DND-41 (cell line): ENCODE measurements around the gene MACROD1.
A peak's percentile ranks its signal among the peaks of the same experiment; 100 is the strongest.

Source experiments
- ATAC-seq: fragments of 200-7000 bp; cut with Tn5 transposase; 3 replicates; pipeline ENCODE4 v1.9.1; 2021; ENCODE audit warnings: low read depth; ENCODE audit not compliant: insufficient read depth
- DNase-seq: peaks from one replicate; pipeline ENCODE4 v3.0.0-alpha.2; 2020
- H2AFZ ChIP-seq: 2 replicates; pipeline ENCODE4 v1.6.0; 2012; ENCODE audit warnings: low read depth, low read length
- H3K27ac ChIP-seq: 2 replicates; pipeline ENCODE4 v1.5.1; 2012; ENCODE audit warnings: low read length, inconsistent platforms
- H3K27me3 ChIP-seq: fragments of 200-600 bp; sonication (generic); 2 replicates; pipeline ENCODE4 v1.6.0; 2012; ENCODE audit warnings: low read length, mild to moderate bottlenecking, inconsistent platforms; ENCODE audit not compliant: insufficient read depth, poor library complexity
- H3K36me3 ChIP-seq: 2 replicates; pipeline ENCODE4 v1.5.1; 2012; ENCODE audit warnings: low read length, inconsistent platforms; ENCODE audit not compliant: insufficient read depth
- H3K4me1 ChIP-seq: 2 replicates; pipeline ENCODE4 v1.5.1; 2012; ENCODE audit warnings: mild to moderate bottlenecking, low read length; ENCODE audit not compliant: insufficient read depth
- H3K4me2 ChIP-seq: 2 replicates; pipeline ENCODE4 v1.6.0; 2012; ENCODE audit warnings: mild to moderate bottlenecking, moderate library complexity, low read length, inconsistent platforms; ENCODE audit not compliant: insufficient read depth
- H3K4me3 ChIP-seq, 2 experiments: fragments of 200-600 bp in 1 of 2; shearing (Covaris generic) in 1 of 2; 2 replicates each; pipeline ENCODE4 v1.5.1; 2012 to 2016; ENCODE audit warnings: inconsistent platforms in 2 of 2, low read length in 2 of 2, mild to moderate bottlenecking in 2 of 2, low read depth in 1 of 2, moderate library complexity in 1 of 2
- H3K79me2 ChIP-seq: 2 replicates; pipeline ENCODE4 v1.6.0; 2012; ENCODE audit warnings: low read length, inconsistent platforms; ENCODE audit not compliant: insufficient read depth
- H3K9ac ChIP-seq: 2 replicates; pipeline ENCODE4 v1.6.0; 2012; ENCODE audit warnings: low read depth, mild to moderate bottlenecking, inconsistent platforms, low read length, moderate library complexity
- H3K9me3 ChIP-seq: 2 replicates; pipeline ENCODE4 v1.5.1; 2012; ENCODE audit warnings: low read length, moderate library complexity, mild to moderate bottlenecking, inconsistent platforms; ENCODE audit not compliant: insufficient read depth, severe bottlenecking
- H4K20me1 ChIP-seq: 2 replicates; pipeline ENCODE4 v1.6.0; 2012; ENCODE audit warnings: low read length; ENCODE audit not compliant: insufficient read depth
- CTCF ChIP-seq: IDR thresholded peaks from 2 replicates; pipeline ENCODE4 v1.5.1; 2012; ENCODE audit warnings: borderline replicate concordance, low read length, moderate library complexity, mild to moderate bottlenecking; ENCODE audit not compliant: poor library complexity, severe bottlenecking; ENCODE audit errors: extremely low read depth
- EZH2 ChIP-seq: IDR thresholded peaks from 3 replicates; pipeline ENCODE4 v1.6.1; 2012; ENCODE audit warnings: borderline replicate concordance, low read depth, mild to moderate bottlenecking, moderate library complexity, low read length, inconsistent platforms; ENCODE audit not compliant: severe bottlenecking

The MACROD1 gene

GRCh38 chr11:64186492-64187165 lies 20.7 kb upstream of the MACROD1 start:
- no peak overlapping the region for H2AFZ ChIP-seq
- TF ChIP-seq CTCF (no peak), EZH2 (no peak)
- peaks cover 23% of the 10 kb centered on the region for H4K20me1 ChIP-seq
- H3K36me3 ChIP-seq: peaks cover 32% of the 10 kb centered on the region
- peaks cover 31% of the 10 kb centered on the region for H3K4me1 ChIP-seq
- peaks cover 21% of the 10 kb centered on the region for H3K79me2 ChIP-seq
- H3K9ac ChIP-seq: no peak overlapping the region
- no peaks in the 10 kb centered on the region for H3K27me3 ChIP-seq
- DNase-seq (peak; percentile 29), ATAC-seq (no peak)
- no peak overlapping the region for H3K27ac ChIP-seq
- no peak overlapping the region for H3K4me2 ChIP-seq
- no peak overlapping the region for H3K4me3 ChIP-seq
- no peaks in the 10 kb centered on the region for H3K9me3 ChIP-seq

- Histone ChIP-seq H2AFZ (peak within 1 kb of the TSS; percentile 88), H3K4me3 (peak within 1 kb of the TSS; percentile 66 to 86), H3K9ac (peak within 1 kb of the TSS; percentile 90), H3K9me3 (no peaks in the 10 kb centered on the region), H4K20me1 (peaks cover 18% of the 10 kb centered on the region), H3K79me2 (peaks cover 23% of the 10 kb centered on the region), H3K36me3 (peaks cover 29% of the 10 kb centered on the region), H3K27ac (peak within 1 kb of the TSS; percentile 84), H3K27me3 (no peaks in the 10 kb centered on the region), H3K4me2 (peak within 1 kb of the TSS; percentile 95), H3K4me1 (peaks cover 34% of the 10 kb centered on the region)
- peak; percentile 92 for ATAC-seq
- DNase-seq: peak; percentile 100
- no peak for TF ChIP-seq EZH2
- peak; percentile 63 for TF ChIP-seq CTCF
These were observed 20.0 kb upstream of the MACROD1 start, which contains the start of gene STIP1 for GRCh38 chr11:64185693-64186491. Gene STIP1, plus strand, starts transcription at chr11:64186171. Its CDS starts 91 bp downstream, at chr11:64186262.

GRCh38 chr11:64185175-64185692 lies 19.3 kb upstream of the MACROD1 start:
- Histone ChIP-seq H3K4me2 (peak overlapping the region; percentile 95), H2AFZ (peak overlapping the region; percentile 88), H3K27me3 (no peaks in the 10 kb centered on the region), H3K4me3 (peak overlapping the region; percentile 66 to 86), H4K20me1 (peaks cover 12% of the 10 kb centered on the region), H3K4me1 (peaks cover 34% of the 10 kb centered on the region), H3K79me2 (peaks cover 23% of the 10 kb centered on the region), H3K36me3 (peaks cover 23% of the 10 kb centered on the region), H3K9me3 (no peaks in the 10 kb centered on the region), H3K9ac (peak overlapping the region; percentile 90), H3K27ac (peak overlapping the region; percentile 84)
- DNase-seq: no peak
- ATAC-seq: no peak
- TF ChIP-seq CTCF (no peak), EZH2 (no peak)
